Measurements from ENCODE around the gene MSTN. TPM values are rescaled to one million over a fixed set of nuclear protein-coding genes. Genes with fewer than 3 reads are reported as not detected.

MSTN gene
- total and polyA plus RNA-seq, 2 of the 4 experiments (the other 2 are of a cell fraction), result under 0.01 TPM; not detected in 1

DNA sequence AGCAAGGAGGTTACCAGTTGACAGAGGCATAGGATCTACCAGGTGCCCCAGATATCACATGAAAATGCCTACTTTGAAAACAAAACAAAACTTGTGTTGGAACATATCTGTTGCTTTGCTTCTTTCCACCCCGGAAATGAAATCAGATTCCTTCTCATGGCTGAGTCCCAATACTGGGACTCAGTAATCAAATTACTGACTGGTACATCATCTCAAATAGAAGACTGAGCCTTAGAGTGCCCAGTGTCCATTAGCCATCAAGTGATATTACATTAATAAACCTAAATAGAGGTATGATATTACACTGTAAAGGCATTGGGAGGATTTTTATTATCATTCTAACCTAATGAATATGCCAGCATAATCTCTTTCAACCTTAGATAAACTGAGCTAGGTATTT, 48.6 kb upstream of the MSTN start:
- BruUV-seq (replicated peaks), result no TSS peak
- no peak overlapping the region for H4K5ac ChIP-seq (ENCODE audit: low read depth, low read length)
- no peak overlapping the region for H3K27ac ChIP-seq (ENCODE audit: insufficient read depth, low read length)
- DNase-seq (no peak), ATAC-seq (ENCODE audit: low read depth) (no peak)
- no peak overlapping the region for H3K9ac ChIP-seq (ENCODE audit: low read depth, low read length)
- ChIA-PET POLR2A (ENCODE audit: unreplicated experiment) (no interaction called here), CTCF (interaction anchor here (0.7 kb wide), 1 partner anchor 95 kb away, joined by 3 read pairs; no protein-coding TSS in a partner anchor)
- H4K20me1 ChIP-seq (ENCODE audit: insufficient read depth, low read length), result no peaks in the 10 kb centered on the region
- H3K23ac ChIP-seq (ENCODE audit: low read depth, low read length), result no peak overlapping the region
- no peak overlapping the region for H2AK5ac ChIP-seq (ENCODE audit: low read depth, low read length)
- no peak overlapping the region for H2BK5ac ChIP-seq (ENCODE audit: low read depth, low read length, poor library complexity, severe bottlenecking)
- no peak overlapping the region for H2AFZ ChIP-seq (replicated peaks; ENCODE audit: low read length, poor library complexity)
- H3K4me1 ChIP-seq (ENCODE audit: control insufficient read depth, insufficient read depth, low read length), result 0 out of 2 replicates have a peak, but pooled peaks cover 2% of the 10 kb centered on the region
- H2AK9ac ChIP-seq (replicated peaks; ENCODE audit: low read depth, low read length, poor library complexity), result no peak overlapping the region
- no peaks in the 10 kb centered on the region for H3K27me3 ChIP-seq (ENCODE audit: control insufficient read depth, insufficient read depth, low read length)
- no peak overlapping the region for H2BK15ac ChIP-seq (ENCODE audit: low read depth, low read length)
- no peak overlapping the region for H4K8ac ChIP-seq (ENCODE audit: low read depth in 2 of 2, low read length in 2 of 2)
- no peak overlapping the region for H2BK120ac ChIP-seq (ENCODE audit: low read depth, low read length)
- no peak overlapping the region for H3K4me3 ChIP-seq (ENCODE audit: insufficient read depth, low read depth, low read length)
- intact Hi-C loops (cut with micrococcal nuclease), result no loop called here
- H3K4me2 ChIP-seq (ENCODE audit: low read depth, low read length), result no peak overlapping the region
- no peak overlapping the region for H3K18ac ChIP-seq (ENCODE audit: low read depth, low read length)
- no peaks in the 10 kb centered on the region for H3K9me1 ChIP-seq (ENCODE audit: insufficient read depth, low read length)
- H3K4ac ChIP-seq (ENCODE audit: low read depth, low read length), result no peak overlapping the region
- dilution Hi-C loops (cut with HindIII; ENCODE audit: low sequenced_read_pairs, unreplicated experiment), result no loop called here
- no peak overlapping the region for H4K91ac ChIP-seq (ENCODE audit: insufficient read depth, low read depth, low read length)
- H3K14ac ChIP-seq (replicated peaks; ENCODE audit: low read depth, low read length), result no peak overlapping the region
- no CpG with 5 or more reads among the region's 1 CpG for WGBS, 2 experiments (ENCODE audit: extremely low coverage in 2 of 2, insufficient read length in 1 of 2)
- H3K36me3 ChIP-seq (ENCODE audit: control insufficient read depth, insufficient read depth, low read length), result no peaks in the 10 kb centered on the region
- in situ Hi-C loops (cut with MboI; ENCODE audit: low sequenced_read_pairs), result no loop called here
- no peaks in the 10 kb centered on the region for H3K9me3 ChIP-seq (ENCODE audit: control insufficient read depth, insufficient read depth, low read length)
- no peak overlapping the region for H3K56ac ChIP-seq (ENCODE audit: extremely low read depth, insufficient read depth, low read length)
- H2BK20ac ChIP-seq (ENCODE audit: low read depth, low read length), result no peak overlapping the region
- no peak for TF ChIP-seq MAFK (IDR thresholded peaks at IDR 0.05; ENCODE audit: low read depth, low read length)
- no peak for TF ChIP-seq SMC3 (IDR thresholded peaks at IDR 0.05; ENCODE audit: low read depth, low read length)
- no peak for TF ChIP-seq BHLHE40 (IDR thresholded peaks at IDR 0.05; ENCODE audit: low read depth, low read length)
- TF ChIP-seq, protein P1, sequence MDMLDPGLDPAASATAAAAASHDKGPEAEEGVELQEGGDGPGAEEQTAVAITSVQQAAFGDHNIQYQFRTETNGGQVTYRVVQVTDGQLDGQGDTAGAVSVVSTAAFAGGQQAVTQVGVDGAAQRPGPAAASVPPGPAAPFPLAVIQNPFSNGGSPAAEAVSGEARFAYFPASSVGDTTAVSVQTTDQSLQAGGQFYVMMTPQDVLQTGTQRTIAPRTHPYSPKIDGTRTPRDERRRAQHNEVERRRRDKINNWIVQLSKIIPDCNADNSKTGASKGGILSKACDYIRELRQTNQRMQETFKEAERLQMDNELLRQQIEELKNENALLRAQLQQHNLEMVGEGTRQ (IDR thresholded peaks at IDR 0.05; ENCODE audit: low read depth, low read length), result no peak
- no peak for TF ChIP-seq POLR2A (IDR thresholded peaks at IDR 0.05; ENCODE audit: low read depth, low read length)
- no peak for TF ChIP-seq ELK1 (IDR thresholded peaks at IDR 0.05; ENCODE audit: borderline replicate concordance, low read depth, low read length)
- no peak for TF ChIP-seq RAD21 (IDR thresholded peaks at IDR 0.05; ENCODE audit: low read length)
- no peak for TF ChIP-seq FOS (IDR thresholded peaks at IDR 0.05; ENCODE audit: low read depth, low read length)
- TF ChIP-seq CHD1 (IDR thresholded peaks at IDR 0.05; ENCODE audit: low read depth, low read length), result no peak
- no peak for TF ChIP-seq NFE2L2 (IDR thresholded peaks at IDR 0.05; ENCODE audit: low read depth, low read length)
- TF ChIP-seq MAZ (IDR thresholded peaks at IDR 0.05; ENCODE audit: borderline replicate concordance, low read depth, low read length), result no peak
- TF ChIP-seq RCOR1 (IDR thresholded peaks at IDR 0.05; ENCODE audit: insufficient replicate concordance, low read length), result no peak
- TF ChIP-seq, protein P2, sequence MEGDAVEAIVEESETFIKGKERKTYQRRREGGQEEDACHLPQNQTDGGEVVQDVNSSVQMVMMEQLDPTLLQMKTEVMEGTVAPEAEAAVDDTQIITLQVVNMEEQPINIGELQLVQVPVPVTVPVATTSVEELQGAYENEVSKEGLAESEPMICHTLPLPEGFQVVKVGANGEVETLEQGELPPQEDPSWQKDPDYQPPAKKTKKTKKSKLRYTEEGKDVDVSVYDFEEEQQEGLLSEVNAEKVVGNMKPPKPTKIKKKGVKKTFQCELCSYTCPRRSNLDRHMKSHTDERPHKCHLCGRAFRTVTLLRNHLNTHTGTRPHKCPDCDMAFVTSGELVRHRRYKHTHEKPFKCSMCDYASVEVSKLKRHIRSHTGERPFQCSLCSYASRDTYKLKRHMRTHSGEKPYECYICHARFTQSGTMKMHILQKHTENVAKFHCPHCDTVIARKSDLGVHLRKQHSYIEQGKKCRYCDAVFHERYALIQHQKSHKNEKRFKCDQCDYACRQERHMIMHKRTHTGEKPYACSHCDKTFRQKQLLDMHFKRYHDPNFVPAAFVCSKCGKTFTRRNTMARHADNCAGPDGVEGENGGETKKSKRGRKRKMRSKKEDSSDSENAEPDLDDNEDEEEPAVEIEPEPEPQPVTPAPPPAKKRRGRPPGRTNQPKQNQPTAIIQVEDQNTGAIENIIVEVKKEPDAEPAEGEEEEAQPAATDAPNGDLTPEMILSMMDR (conservative IDR thresholded peaks at IDR 0.05; ENCODE audit: low read depth, low read length), result no peak
- no peak for TF ChIP-seq RFX5 (IDR thresholded peaks at IDR 0.05; ENCODE audit: low read depth, low read length)
- H3K79me1 ChIP-seq (ENCODE audit: low read depth in 1 of 2, low read length in 2 of 2), result no peaks in the 10 kb centered on the region
